HCT116 (cell line): ENCODE results near the gene BMP4. TPM values are rescaled to one million over a fixed set of nuclear protein-coding genes. Genes with fewer than 3 reads are reported as not detected.

Experiments
- ATAC-seq: fragments of 200-7000 bp; cut with Tn5 transposase; 2 replicates; pipeline ENCODE4 v1.9.1; 2020; ENCODE audit warnings: mild to moderate bottlenecking, moderate library complexity
- BruUV-seq: library from RNA; stranded (reverse); fragments of 400-500 nt; replicated peaks from 2 replicates; lab custom pipeline; 2021; lab: Mats Ljungman, UMichigan
- CTCF ChIA-PET: fragments of 300-600 bp; sonication (Branson Sonifier 250); formaldehyde crosslinking; loops from one replicate; lab custom pipeline; 2021; ENCODE audit warnings: antibody characterized with exemption; lab: Charles Lee
- POLR2A ChIA-PET: fragments of 300-600, 350-600 bp; sonication (Branson Sonifier 250); formaldehyde crosslinking; loops from one replicate; lab custom pipeline; 2021; ENCODE audit warnings: antibody characterized with exemption; lab: Charles Lee
- RAD21 ChIA-PET, 2 experiments: fragments of 300-600 bp; sonication (Branson Sonifier 250); formaldehyde crosslinking; loops; one replicate each; lab custom pipeline; 2023; ENCODE audit warnings: low total read pairs in 2 of 2; ENCODE audit not compliant: uncharacterized antibody in 2 of 2, unreplicated experiment in 2 of 2, low non-redundant PET in 1 of 2; lab: Charles Lee
- DNase-seq: peaks from one replicate; pipeline ENCODE4 v3.0.0-alpha.2; 2010; ENCODE audit warnings: low read depth, low spot score
- H2AFZ ChIP-seq: fragments of 200-600 bp; shearing (Covaris generic), sonication (generic); 2 replicates; pipeline ENCODE4 v1.6.1; 2017; ENCODE audit warnings: low read depth, mixed run types, mixed read lengths, antibody characterized with exemption, low read length; ENCODE audit not compliant: poor library complexity, severe bottlenecking
- H3K27ac ChIP-seq: 2 replicates; pipeline ENCODE4 v1.5.1; 2012; ENCODE audit warnings: low read depth, low read length
- H3K27me3 ChIP-seq: fragments of 200-600 bp; sonication (generic); 2 replicates; pipeline ENCODE4 v1.6.1; 2016; ENCODE audit warnings: mixed run types, low read length, mixed read lengths; ENCODE audit not compliant: insufficient read depth
- H3K36me3 ChIP-seq, 2 experiments: fragments of 200-500 bp in 1 of 2; fragments of 200-600 bp in 1 of 2; sonication (Bioruptor generic) in 1 of 2; sonication (generic) in 1 of 2; 2 replicates each; pipeline versions ENCODE4 v1.5.1 to v1.6.1; 2014 to 2016; ENCODE audit warnings: low read length in 2 of 2, inconsistent platforms in 1 of 2, mixed read lengths in 1 of 2, mixed run types in 1 of 2; ENCODE audit not compliant: insufficient read depth in 2 of 2, control insufficient read depth in 1 of 2
- H3K4me1 ChIP-seq, 2 experiments: fragments of 200-600 bp in 1 of 2; sonication (generic) in 1 of 2; 2 replicates each; pipeline versions ENCODE4 v1.5.1 to v1.6.1; 2012 to 2017; ENCODE audit warnings: low read length in 2 of 2, inconsistent platforms in 1 of 2, mild to moderate bottlenecking in 1 of 2, mixed read lengths in 1 of 2, mixed run types in 1 of 2, moderate library complexity in 1 of 2; ENCODE audit not compliant: insufficient read depth in 2 of 2, control insufficient read depth in 1 of 2
- H3K4me2 ChIP-seq: fragments of 200-600 bp; sonication (generic); 2 replicates; pipeline ENCODE4 v1.6.1; 2017; ENCODE audit warnings: mixed run types, low read length, mixed read lengths
- H3K4me3 ChIP-seq, 2 experiments: fragments of 200-600 bp in 1 of 2; sonication (generic) in 1 of 2; replicated peaks in 1 of 2; 2 replicates each; pipeline ENCODE4 v1.5.1; 2011 to 2016; ENCODE audit warnings: low read length in 2 of 2, control low read depth in 1 of 2, low read depth in 1 of 2, mild to moderate bottlenecking in 1 of 2, mixed read lengths in 1 of 2, mixed run types in 1 of 2
- H3K79me2 ChIP-seq: fragments of 200-600 bp; sonication (generic); 2 replicates; pipeline ENCODE4 v1.6.1; 2017; ENCODE audit warnings: mild to moderate bottlenecking, mixed run types, low read length, moderate library complexity, mixed read lengths; ENCODE audit not compliant: insufficient read depth
- H3K9ac ChIP-seq: fragments of 200-600 bp; sonication (generic); 2 replicates; pipeline ENCODE4 v1.6.1; 2016; ENCODE audit warnings: low read length, mixed read lengths
- H3K9me2 ChIP-seq: fragments of 200-600 bp; sonication (generic), shearing (Covaris generic); 2 replicates; pipeline ENCODE4 v1.6.1; 2017; ENCODE audit warnings: mixed run types, mild to moderate bottlenecking, moderate library complexity; ENCODE audit not compliant: insufficient read depth
- H3K9me3 ChIP-seq, 2 experiments: fragments of 200-500 bp in 1 of 2; fragments of 200-600 bp in 1 of 2; sonication (Bioruptor generic) in 1 of 2; sonication (generic) in 1 of 2; 2 replicates each; pipeline ENCODE4 v1.6.1; 2014 to 2017; ENCODE audit warnings: low read length in 2 of 2, mixed read lengths in 2 of 2, inconsistent platforms in 1 of 2, low read depth in 1 of 2, mild to moderate bottlenecking in 1 of 2, mixed run types in 1 of 2, moderate library complexity in 1 of 2; ENCODE audit not compliant: control insufficient read depth in 1 of 2, insufficient read depth in 1 of 2
- H4K20me1 ChIP-seq: fragments of 200-600 bp; sonication (generic), shearing (Covaris generic); 2 replicates; pipeline ENCODE4 v1.6.1; 2017; ENCODE audit warnings: mixed run types, mild to moderate bottlenecking, moderate library complexity; ENCODE audit not compliant: insufficient read depth
- ELF1 ChIP-seq: IDR thresholded peaks from 2 replicates; pipeline ENCODE4 v1.6.1; 2012; ENCODE audit warnings: low read depth, borderline replicate concordance
- RAD21 ChIP-seq: IDR thresholded peaks from 2 replicates; pipeline ENCODE4 v1.6.1; 2012; ENCODE audit warnings: low read depth, mild to moderate bottlenecking
- SP1 ChIP-seq: IDR thresholded peaks from 2 replicates; pipeline ENCODE4 v1.6.1; 2012; ENCODE audit warnings: low read depth
- SRF ChIP-seq: IDR thresholded peaks from 2 replicates; pipeline ENCODE4 v1.6.1; 2012; ENCODE audit warnings: low read depth
- YY1 ChIP-seq: IDR thresholded peaks from 2 replicates; pipeline ENCODE4 v1.6.1; 2011; ENCODE audit warnings: low read length, low read depth, moderate library complexity, mild to moderate bottlenecking; ENCODE audit not compliant: insufficient replicate concordance; ENCODE audit errors: extremely low read depth
- intact Hi-C: fragments of 100-400 bp; cut with micrococcal nuclease; formaldehyde crosslinking; loops from 2 replicates; pipeline ENCODE4 v1.10.0; 2022
- total RNA-seq: library from RNA; stranded (reverse); gene quantifications from one replicate; pipeline ENCODE4 v1.2.1, GENCODE V29; 2021; ENCODE audit not compliant: unreplicated experiment
- TF ChIP-seq, protein P1 (sequence below), 3 experiments: fragments of 200-600 bp in 1 of 3; sonication (generic) in 1 of 3; IDR thresholded peaks in 2 of 3; conservative IDR thresholded peaks in 1 of 3; 2 replicates each; pipeline ENCODE4 v1.5.1; 2012 to 2017; ENCODE audit warnings: low read depth in 2 of 3, low read length in 2 of 3, antibody characterized with exemption in 1 of 3, borderline replicate concordance in 1 of 3, control low read depth in 1 of 3, mild to moderate bottlenecking in 1 of 3, mixed read lengths in 1 of 3, mixed run types in 1 of 3, moderate library complexity in 1 of 3; ENCODE audit not compliant: insufficient read depth in 1 of 3

BMP4 gene
- total RNA-seq, 1 experiment from 2014 or later = 145 TPM

DNA sequence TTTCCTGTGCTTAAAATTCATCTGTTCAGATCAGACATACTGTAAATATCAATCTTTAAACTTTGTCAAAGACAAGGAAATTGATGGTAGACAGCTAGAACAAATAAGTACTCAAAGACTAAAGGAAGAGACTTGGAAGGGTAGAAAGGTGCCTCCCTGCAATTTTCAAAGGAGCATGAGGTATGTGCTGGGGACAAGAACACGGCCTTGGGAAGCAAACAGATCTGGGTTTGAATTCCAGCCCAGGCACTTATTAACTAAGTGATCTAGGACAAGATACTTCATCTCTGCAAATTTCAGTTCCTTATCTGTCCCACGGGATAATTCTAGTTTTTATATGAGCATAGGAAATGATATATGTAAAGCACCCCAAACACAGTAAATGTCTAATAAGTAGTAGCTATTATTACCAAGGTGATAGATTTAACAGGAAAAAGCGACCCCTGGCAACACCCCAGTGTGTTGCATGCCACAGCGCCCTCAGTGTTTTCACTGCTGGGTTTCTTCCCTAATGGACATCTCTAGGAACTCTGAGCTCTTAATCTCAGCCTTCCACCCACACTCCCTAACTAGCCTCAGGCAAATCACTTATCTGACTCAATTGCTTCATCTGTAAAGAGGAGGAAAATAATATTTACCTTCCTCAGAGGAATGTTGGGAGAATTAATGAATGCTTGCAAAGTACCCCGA, 44.7 kb upstream of the BMP4 start:
- H3K79me2 ChIP-seq = no peaks in the 10 kb centered on the region
- no peak overlapping the region for H3K4me2 ChIP-seq
- BruUV-seq = no TSS peak
- H4K20me1 ChIP-seq = no peaks in the 10 kb centered on the region
- DNase-seq (no peak), ATAC-seq (peak; percentile 70)
- TF ChIP-seq SRF (no peak), RAD21 (peak; percentile 62), ELF1 (no peak), SP1 (no peak), YY1 (no peak)
- TF ChIP-seq, protein P1, sequence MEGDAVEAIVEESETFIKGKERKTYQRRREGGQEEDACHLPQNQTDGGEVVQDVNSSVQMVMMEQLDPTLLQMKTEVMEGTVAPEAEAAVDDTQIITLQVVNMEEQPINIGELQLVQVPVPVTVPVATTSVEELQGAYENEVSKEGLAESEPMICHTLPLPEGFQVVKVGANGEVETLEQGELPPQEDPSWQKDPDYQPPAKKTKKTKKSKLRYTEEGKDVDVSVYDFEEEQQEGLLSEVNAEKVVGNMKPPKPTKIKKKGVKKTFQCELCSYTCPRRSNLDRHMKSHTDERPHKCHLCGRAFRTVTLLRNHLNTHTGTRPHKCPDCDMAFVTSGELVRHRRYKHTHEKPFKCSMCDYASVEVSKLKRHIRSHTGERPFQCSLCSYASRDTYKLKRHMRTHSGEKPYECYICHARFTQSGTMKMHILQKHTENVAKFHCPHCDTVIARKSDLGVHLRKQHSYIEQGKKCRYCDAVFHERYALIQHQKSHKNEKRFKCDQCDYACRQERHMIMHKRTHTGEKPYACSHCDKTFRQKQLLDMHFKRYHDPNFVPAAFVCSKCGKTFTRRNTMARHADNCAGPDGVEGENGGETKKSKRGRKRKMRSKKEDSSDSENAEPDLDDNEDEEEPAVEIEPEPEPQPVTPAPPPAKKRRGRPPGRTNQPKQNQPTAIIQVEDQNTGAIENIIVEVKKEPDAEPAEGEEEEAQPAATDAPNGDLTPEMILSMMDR (IDR thresholded peaks at IDR 0.05 in 2 of 3, conservative IDR thresholded peaks at IDR 0.05 in 1 of 3; ENCODE audit: borderline replicate concordance in 1 of 3, insufficient read depth in 1 of 3, low read depth in 2 of 3, low read length in 2 of 3) = peak; percentile 51 to 58 (median 55)
- H3K36me3 ChIP-seq = no peaks in the 10 kb centered on the region
- peak overlapping the region; percentile 28 for H2AFZ ChIP-seq
- no peak overlapping the region for H3K4me3 ChIP-seq
- ChIA-PET RAD21 (interaction anchor here (0.6 to 1.0 kb wide), 3 partner anchors 265 to 431 kb away, joined by 3 read pairs; no protein-coding TSS in a partner anchor), POLR2A (interaction anchor here (1.5 kb wide), 1 partner anchor 48 kb away, joined by 3 read pairs; no protein-coding TSS in a partner anchor), CTCF (interaction anchor here (0.7 to 1.9 kb wide), 14 partner anchors 8 to 462 kb away, joined by 3 to 8 read pairs (median 4); partner anchors contain the start of gene BMP4)
- H3K9me2 ChIP-seq = no peaks in the 10 kb centered on the region
- H3K27me3 ChIP-seq = no peaks in the 10 kb centered on the region
- H3K9ac ChIP-seq = no peak overlapping the region
- H3K4me1 ChIP-seq = peaks cover 44 to 46% of the 10 kb centered on the region in 2 experiments
- intact Hi-C loops = loop anchor here (1.0 to 10.0 kb wide), 3 partner anchors 338 to 567 kb away; no protein-coding TSS in a partner anchor
- no peaks in the 10 kb centered on the region for H3K9me3 ChIP-seq
- H3K27ac ChIP-seq = peak overlapping the region; percentile 62; the same call in 1 of the 2 replicates
